Fibroblast of lung (primary cell): ENCODE measurements around the gene COQ3. TPM values are rescaled to one million over a fixed set of nuclear protein-coding genes. Genes with fewer than 3 reads are reported as not detected.
A peak's percentile ranks its signal among the peaks of the same experiment; 100 is the strongest.

Experiments used
- DNase-seq, 2 donors: peaks; one replicate each; pipeline versions ENCODE4 v3.0.0 to v3.0.0-alpha.2; 2010; ENCODE audit warnings: low read depth in 2 of 2
- H2AFZ ChIP-seq: 2 replicates; pipeline ENCODE4 v1.5.1; 2012; ENCODE audit warnings: low read length, control low read depth, inconsistent platforms
- H3K27ac ChIP-seq: 2 replicates; pipeline ENCODE4 v1.5.1; 2011; ENCODE audit warnings: low read length, control low read depth; ENCODE audit not compliant: insufficient read depth
- H3K27me3 ChIP-seq: 2 replicates; pipeline ENCODE4 v1.5.1; 2011; ENCODE audit warnings: mild to moderate bottlenecking, low read length; ENCODE audit not compliant: control insufficient read depth, insufficient read depth
- H3K36me3 ChIP-seq: 2 replicates; pipeline ENCODE4 v1.5.1; 2011; ENCODE audit warnings: low read length; ENCODE audit not compliant: control insufficient read depth, insufficient read depth
- H3K4me1 ChIP-seq: 2 replicates; pipeline ENCODE4 v1.5.1; 2011; ENCODE audit warnings: low read length; ENCODE audit not compliant: control insufficient read depth, insufficient read depth; ENCODE audit errors: extremely low read depth
- H3K4me2 ChIP-seq: 2 replicates; pipeline ENCODE4 v1.5.1; 2011; ENCODE audit warnings: low read length, control low read depth; ENCODE audit not compliant: insufficient read depth; ENCODE audit errors: extremely low read depth
- H3K4me3 ChIP-seq, 4 experiments: fragments of 200-600 bp in 1 of 4; sonication (generic) in 1 of 4; replicated peaks in 1 of 4; 2 replicates each; pipeline ENCODE4 v1.5.1; 2011 to 2016; ENCODE audit warnings: low read length in 4 of 4, low read depth in 3 of 4, mild to moderate bottlenecking in 3 of 4, control low read depth in 2 of 4, inconsistent platforms in 1 of 4, mixed read lengths in 1 of 4; ENCODE audit not compliant: insufficient read depth in 1 of 4; ENCODE audit errors: control extremely low read depth in 1 of 4
- H3K79me2 ChIP-seq: 2 replicates; pipeline ENCODE4 v1.5.1; 2012; ENCODE audit warnings: mild to moderate bottlenecking, low read length, inconsistent platforms; ENCODE audit not compliant: control insufficient read depth, insufficient read depth
- H3K9ac ChIP-seq: 2 replicates; pipeline ENCODE4 v1.5.1; 2011; ENCODE audit warnings: mild to moderate bottlenecking, low read length, control low read depth; ENCODE audit not compliant: insufficient read depth
- H3K9me3 ChIP-seq: 2 replicates; pipeline ENCODE4 v1.5.1; 2012; ENCODE audit warnings: low read depth, low read length; ENCODE audit not compliant: control insufficient read depth, insufficient read depth
- H4K20me1 ChIP-seq: 2 replicates; pipeline ENCODE4 v1.5.1; 2011; ENCODE audit warnings: low read length; ENCODE audit not compliant: control insufficient read depth, insufficient read depth; ENCODE audit errors: extremely low read depth
- EZH2 ChIP-seq: IDR thresholded peaks from 2 replicates; pipeline ENCODE4 v1.5.1; 2012; ENCODE audit warnings: low read length, control low read depth, mild to moderate bottlenecking; ENCODE audit errors: missing control alignments
- polyA plus RNA-seq, 2 donors: library from polyadenylated mRNA; depleted of rRNA in 1 of 2; stranded (reverse) in 1 of 2; unstranded in 1 of 2; fragments of >200 nt; gene quantifications; 2 replicates each; pipeline ENCODE4 v1.2.1, GENCODE V29; 2011 to 2012; ENCODE audit warnings: missing spikeins in 1 of 2
- total RNA-seq: library from RNA; depleted of rRNA; stranded (reverse); fragments of >200 nt; gene quantifications from 2 replicates; pipeline ENCODE4 v1.2.1, GENCODE V29; 2014
- TF ChIP-seq, protein P1 (sequence below), 2 donors: IDR thresholded peaks in 1 of 2; conservative IDR thresholded peaks in 1 of 2; 1 replicate in 1 of 2; 2 replicates in 1 of 2; pipeline ENCODE4 v1.5.1; 2011 to 2012; ENCODE audit warnings: low read length in 2 of 2, control low read depth in 1 of 2, inconsistent platforms in 1 of 2, low read depth in 1 of 2, mild to moderate bottlenecking in 1 of 2

The COQ3 gene
- total and polyA plus RNA-seq, 2 donors (not counting 1 experiment from before 2014, with no cell fraction given): 5.3 to 13.3 TPM

- Histone ChIP-seq H3K27me3 (no peaks in the 10 kb centered on the region), H3K9ac (no peak overlapping the region), H3K4me2 (no peak overlapping the region), H3K4me1 (no peaks in the 10 kb centered on the region), H4K20me1 (no peaks in the 10 kb centered on the region), H3K79me2 (no peaks in the 10 kb centered on the region), H3K36me3 (no peaks in the 10 kb centered on the region), H3K4me3 (no peak overlapping the region), H3K27ac (no peak overlapping the region), H2AFZ (no peak overlapping the region), H3K9me3 (no peaks in the 10 kb centered on the region)
- TF ChIP-seq, protein P1, sequence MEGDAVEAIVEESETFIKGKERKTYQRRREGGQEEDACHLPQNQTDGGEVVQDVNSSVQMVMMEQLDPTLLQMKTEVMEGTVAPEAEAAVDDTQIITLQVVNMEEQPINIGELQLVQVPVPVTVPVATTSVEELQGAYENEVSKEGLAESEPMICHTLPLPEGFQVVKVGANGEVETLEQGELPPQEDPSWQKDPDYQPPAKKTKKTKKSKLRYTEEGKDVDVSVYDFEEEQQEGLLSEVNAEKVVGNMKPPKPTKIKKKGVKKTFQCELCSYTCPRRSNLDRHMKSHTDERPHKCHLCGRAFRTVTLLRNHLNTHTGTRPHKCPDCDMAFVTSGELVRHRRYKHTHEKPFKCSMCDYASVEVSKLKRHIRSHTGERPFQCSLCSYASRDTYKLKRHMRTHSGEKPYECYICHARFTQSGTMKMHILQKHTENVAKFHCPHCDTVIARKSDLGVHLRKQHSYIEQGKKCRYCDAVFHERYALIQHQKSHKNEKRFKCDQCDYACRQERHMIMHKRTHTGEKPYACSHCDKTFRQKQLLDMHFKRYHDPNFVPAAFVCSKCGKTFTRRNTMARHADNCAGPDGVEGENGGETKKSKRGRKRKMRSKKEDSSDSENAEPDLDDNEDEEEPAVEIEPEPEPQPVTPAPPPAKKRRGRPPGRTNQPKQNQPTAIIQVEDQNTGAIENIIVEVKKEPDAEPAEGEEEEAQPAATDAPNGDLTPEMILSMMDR (conservative IDR thresholded peaks at IDR 0.05 in 1 of 2, IDR thresholded peaks at IDR 0.05 in 1 of 2; ENCODE audit: low read depth in 1 of 2, low read length in 2 of 2): no peak
- no peak for TF ChIP-seq EZH2
- no peak for DNase-seq
Measured at GRCh38 chr6:99346595-99346994, 47.4 kb downstream of the COQ3 start.

DNA sequence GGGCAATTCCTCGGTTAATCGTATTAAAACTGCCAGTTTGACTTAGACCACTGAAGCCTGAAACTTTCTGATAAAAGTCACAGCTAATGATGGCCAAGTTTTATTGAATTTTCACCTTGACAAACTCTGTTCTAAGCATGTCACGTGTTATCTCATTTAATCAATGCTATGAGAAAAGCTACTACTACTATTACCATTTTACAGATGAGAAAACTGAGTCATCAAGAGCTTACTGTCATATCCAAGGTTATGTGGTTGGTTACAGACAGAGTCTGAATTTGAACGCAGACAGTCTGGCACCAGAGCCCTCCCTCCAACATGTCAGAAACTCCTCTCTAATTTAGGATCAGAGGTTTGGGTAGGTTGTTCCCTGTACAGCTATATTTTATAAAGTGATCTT is 48.8 kb downstream of the COQ3 start:
- no peaks in the 10 kb centered on the region for H3K27me3 ChIP-seq
- DNase-seq: no peak
- H4K20me1 ChIP-seq: no peaks in the 10 kb centered on the region
- H3K27ac ChIP-seq: no peak overlapping the region
- no peak overlapping the region for H2AFZ ChIP-seq
- no peaks in the 10 kb centered on the region for H3K9me3 ChIP-seq
- no peaks in the 10 kb centered on the region for H3K79me2 ChIP-seq
- TF ChIP-seq, protein P1 (conservative IDR thresholded peaks at IDR 0.05 in 1 of 2, IDR thresholded peaks at IDR 0.05 in 1 of 2; ENCODE audit: low read depth in 1 of 2, low read length in 2 of 2): no peak
- no peak for TF ChIP-seq EZH2
- no peaks in the 10 kb centered on the region for H3K4me1 ChIP-seq
- no peaks in the 10 kb centered on the region for H3K36me3 ChIP-seq
- no peak overlapping the region for H3K4me3 ChIP-seq
- H3K4me2 ChIP-seq: no peak overlapping the region
- no peak overlapping the region for H3K9ac ChIP-seq

- Histone ChIP-seq H2AFZ (no peak overlapping the region), H3K27me3 (no peaks in the 10 kb centered on the region), H3K36me3 (no peaks in the 10 kb centered on the region), H3K27ac (no peak overlapping the region), H3K4me3 (no peak overlapping the region), H3K79me2 (no peaks in the 10 kb centered on the region), H3K4me1 (no peaks in the 10 kb centered on the region), H3K9me3 (no peaks in the 10 kb centered on the region), H3K4me2 (no peak overlapping the region), H4K20me1 (no peaks in the 10 kb centered on the region), H3K9ac (no peak overlapping the region)
- peak; percentile 38 to 79 for DNase-seq
- TF ChIP-seq, protein P1 (conservative IDR thresholded peaks at IDR 0.05 in 1 of 2, IDR thresholded peaks at IDR 0.05 in 1 of 2; ENCODE audit: low read depth in 1 of 2, low read length in 2 of 2): no peak
- TF ChIP-seq EZH2: no peak
Measured at GRCh38 chr6:99344289-99344688, 49.7 kb downstream of the COQ3 start.
